ENCODE results near the gene CCKAR.

- TF ChIP-seq POLR2AphosphoS5 (IDR thresholded peaks at IDR 0.05): no peak
- no peak for TF ChIP-seq CTCF (IDR thresholded peaks at IDR 0.05)
Observed at GRCh38 chr4:26503844-26504243, 13.6 kb upstream of the CCKAR start.

All from breast epithelium (tissue), 3 donors.